Lower leg skin (tissue), 4 donors: ENCODE data around the gene CCDC149. TPM values are rescaled to one million over a fixed set of nuclear protein-coding genes. Genes with fewer than 3 reads are reported as not detected.

ENCODE experiments used
- DNase-seq, 2 donors: peaks; one replicate each; pipeline ENCODE4 v3.0.0-alpha.2; 2019; ENCODE audit warnings: low spot score in 2 of 2
- H3K4me3 ChIP-seq: fragments of 200-600 bp; sonication (generic); 2 replicates; pipeline ENCODE4 v1.5.1; 2017; ENCODE audit warnings: mild to moderate bottlenecking, low read depth; ENCODE audit not compliant: poor library complexity, severe bottlenecking
- POLR2A ChIP-seq, 2 donors: fragments of 450-650 bp; IDR thresholded peaks; one replicate each; pipeline ENCODE4 v1.6.1; 2016 to 2017; ENCODE audit warnings: antibody characterized with exemption in 2 of 2, mild to moderate bottlenecking in 1 of 2, moderate library complexity in 1 of 2
- WGBS, 2 donors: methylation state at CpG; one replicate each; pipeline ENCODE4 v1.1.5; 2018; 5-methylcytosine and 5-hydroxymethylcytosine counted together
- intact Hi-C: fragments of 100-400 bp; cut with DNase I; formaldehyde crosslinking; loops from one replicate; pipeline ENCODE4 v1.15.0; 2023; ENCODE audit warnings: low total_unique reads
- total RNA-seq, 4 donors: library from RNA; depleted of rRNA; stranded (reverse); fragments of >200 nt; gene quantifications; one replicate each; pipeline ENCODE4 v1.1.0, GENCODE V29; 2016
- TF ChIP-seq, protein P1 (sequence below), 3 donors: fragments of 450-650 bp; IDR thresholded peaks; one replicate each; pipeline ENCODE4 v1.5.1; 2016; ENCODE audit warnings: antibody characterized with exemption in 3 of 3, mild to moderate bottlenecking in 3 of 3, moderate library complexity in 2 of 3

Gene CCDC149
- total RNA-seq, 4 donors from 2014 or later, result 6.2 to 12.5 (median 11.2) TPM

DNA sequence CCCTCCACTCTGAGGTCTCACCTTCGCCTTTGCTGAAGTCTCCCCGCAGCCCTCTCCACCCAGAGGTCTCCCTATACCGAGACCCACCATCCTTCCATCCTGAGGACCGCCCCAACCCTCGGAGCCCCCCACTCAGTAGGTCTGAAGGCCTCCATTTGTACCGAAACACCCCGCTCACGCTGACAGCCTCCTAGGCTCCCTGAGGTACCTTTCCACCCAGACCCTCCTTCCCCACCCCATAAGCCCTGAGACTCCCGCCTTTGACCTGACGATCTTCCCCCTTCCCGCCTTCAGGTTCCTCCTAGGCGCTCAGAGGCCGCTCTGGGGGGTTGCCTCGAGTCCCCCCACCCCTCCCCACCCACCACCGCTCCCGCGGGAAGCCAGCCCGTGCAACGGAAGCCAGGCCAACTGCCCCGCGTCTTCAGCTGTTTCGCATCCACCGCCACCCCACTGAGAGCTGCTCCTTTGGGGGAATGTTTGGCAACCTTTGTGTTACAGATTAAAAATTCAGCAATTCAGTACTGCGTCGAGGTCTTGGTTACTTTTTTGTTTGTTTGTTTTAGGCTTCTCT, 112.4 kb downstream of the CCDC149 start:
- 47 to 58% methylated on average over 25 of the region's 25 CpGs for WGBS, 2 donors
- intact Hi-C loops, result no loop called here
- no peak for DNase-seq
- TF ChIP-seq, protein P1, sequence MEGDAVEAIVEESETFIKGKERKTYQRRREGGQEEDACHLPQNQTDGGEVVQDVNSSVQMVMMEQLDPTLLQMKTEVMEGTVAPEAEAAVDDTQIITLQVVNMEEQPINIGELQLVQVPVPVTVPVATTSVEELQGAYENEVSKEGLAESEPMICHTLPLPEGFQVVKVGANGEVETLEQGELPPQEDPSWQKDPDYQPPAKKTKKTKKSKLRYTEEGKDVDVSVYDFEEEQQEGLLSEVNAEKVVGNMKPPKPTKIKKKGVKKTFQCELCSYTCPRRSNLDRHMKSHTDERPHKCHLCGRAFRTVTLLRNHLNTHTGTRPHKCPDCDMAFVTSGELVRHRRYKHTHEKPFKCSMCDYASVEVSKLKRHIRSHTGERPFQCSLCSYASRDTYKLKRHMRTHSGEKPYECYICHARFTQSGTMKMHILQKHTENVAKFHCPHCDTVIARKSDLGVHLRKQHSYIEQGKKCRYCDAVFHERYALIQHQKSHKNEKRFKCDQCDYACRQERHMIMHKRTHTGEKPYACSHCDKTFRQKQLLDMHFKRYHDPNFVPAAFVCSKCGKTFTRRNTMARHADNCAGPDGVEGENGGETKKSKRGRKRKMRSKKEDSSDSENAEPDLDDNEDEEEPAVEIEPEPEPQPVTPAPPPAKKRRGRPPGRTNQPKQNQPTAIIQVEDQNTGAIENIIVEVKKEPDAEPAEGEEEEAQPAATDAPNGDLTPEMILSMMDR (IDR thresholded peaks at IDR 0.05), result no peak
- no peak for TF ChIP-seq POLR2A (IDR thresholded peaks at IDR 0.05)
- no peak overlapping the region for H3K4me3 ChIP-seq

DNA sequence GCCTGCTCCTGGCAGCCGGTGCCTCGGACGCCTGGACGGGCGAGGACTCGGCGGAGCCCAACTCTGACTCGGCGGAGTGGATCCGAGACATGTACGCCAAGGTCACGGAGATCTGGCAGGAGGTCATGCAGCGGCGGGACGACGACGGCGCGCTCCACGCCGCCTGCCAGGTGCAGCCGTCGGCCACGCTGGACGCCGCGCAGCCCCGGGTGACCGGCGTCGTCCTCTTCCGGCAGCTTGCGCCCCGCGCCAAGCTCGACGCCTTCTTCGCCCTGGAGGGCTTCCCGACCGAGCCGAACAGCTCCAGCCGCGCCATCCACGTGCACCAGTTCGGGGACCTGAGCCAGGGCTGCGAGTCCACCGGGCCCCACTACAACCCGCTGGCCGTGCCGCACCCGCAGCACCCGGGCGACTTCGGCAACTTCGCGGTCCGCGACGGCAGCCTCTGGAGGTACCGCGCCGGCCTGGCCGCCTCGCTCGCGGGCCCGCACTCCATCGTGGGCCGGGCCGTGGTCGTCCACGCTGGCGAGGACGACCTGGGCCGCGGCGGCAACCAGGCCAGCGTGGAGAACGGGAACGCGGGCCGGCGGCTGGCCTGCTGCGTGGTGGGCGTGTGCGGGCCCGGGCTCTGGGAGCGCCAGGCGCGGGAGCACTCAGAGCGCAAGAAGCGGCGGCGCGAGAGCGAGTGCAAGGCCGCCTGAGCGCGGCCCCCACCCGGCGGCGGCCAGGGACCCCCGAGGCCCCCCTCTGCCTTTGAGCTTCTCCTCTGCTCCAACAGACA, 113.1 kb downstream of the CCDC149 start:
- no peak overlapping the region for H3K4me3 ChIP-seq
- DNase-seq, result no peak
- intact Hi-C loops, result no loop called here
- TF ChIP-seq, protein P1 (IDR thresholded peaks at IDR 0.05), result no peak
- TF ChIP-seq POLR2A (IDR thresholded peaks at IDR 0.05), result no peak
- whole genome bisulfite sequencing, 2 donors, result 32 to 44% methylated on average over 8 to 92 of the region's 103 CpGs

DNA sequence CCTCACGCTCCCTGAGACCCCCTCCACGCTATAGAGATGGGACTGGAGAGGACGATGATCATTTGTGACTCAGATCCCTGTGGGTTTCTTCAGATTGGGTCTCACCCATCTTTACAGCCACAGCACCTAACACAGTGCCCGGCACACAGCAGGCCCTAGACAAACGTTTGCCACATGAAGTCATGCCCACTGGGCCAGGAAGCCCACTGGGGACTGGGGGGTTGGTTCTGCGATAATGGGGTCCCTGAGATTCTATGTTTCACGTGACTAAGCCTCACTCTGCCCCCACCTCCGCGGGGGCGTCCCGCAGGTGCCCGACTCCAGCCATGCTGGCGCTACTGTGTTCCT, 113.7 kb downstream of the CCDC149 start:
- intact Hi-C loops, result no loop called here
- TF ChIP-seq, protein P1 (IDR thresholded peaks at IDR 0.05), result no peak
- TF ChIP-seq POLR2A (IDR thresholded peaks at IDR 0.05), result no peak
- 87 to 88% methylated on average over 5 to 13 of the region's 13 CpGs for WGBS, 2 donors
- no peak for DNase-seq
- no peak overlapping the region for H3K4me3 ChIP-seq

DNA sequence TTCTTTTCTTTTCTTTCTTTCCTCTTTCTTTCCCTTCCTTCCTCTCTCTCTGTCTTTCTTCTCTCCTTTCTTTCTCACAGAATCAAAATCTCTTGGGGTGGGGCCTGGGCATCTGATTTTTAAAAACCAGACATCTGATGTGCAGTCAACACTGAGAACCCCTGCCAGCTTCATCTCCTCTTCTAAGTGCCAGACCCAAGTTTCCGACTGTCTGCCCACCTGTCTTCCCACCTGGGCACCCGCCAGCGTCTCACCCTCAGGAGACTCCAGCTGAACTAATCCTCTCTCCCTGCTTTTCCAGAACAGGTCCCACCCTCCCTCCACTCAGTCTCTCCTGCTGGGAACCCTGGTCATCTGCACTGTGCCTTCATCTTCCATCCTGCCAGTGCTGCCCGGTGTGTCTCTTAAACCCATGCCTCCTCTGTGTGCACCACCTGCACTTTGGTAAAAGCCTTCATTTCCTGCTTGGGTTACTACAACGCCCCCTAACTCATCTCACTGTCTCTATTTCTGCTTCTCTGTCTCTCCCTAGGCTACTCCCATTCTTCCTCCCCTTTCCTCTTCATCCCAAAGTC, 114.7 kb downstream of the CCDC149 start:
- no peak for DNase-seq
- no peak overlapping the region for H3K4me3 ChIP-seq
- intact Hi-C loops, result no loop called here
- TF ChIP-seq, protein P1 (IDR thresholded peaks at IDR 0.05), result no peak
- no peak for TF ChIP-seq POLR2A (IDR thresholded peaks at IDR 0.05)
- WGBS, 2 donors, result 69 to 74% methylated on average over 5 of the region's 5 CpGs

DNA sequence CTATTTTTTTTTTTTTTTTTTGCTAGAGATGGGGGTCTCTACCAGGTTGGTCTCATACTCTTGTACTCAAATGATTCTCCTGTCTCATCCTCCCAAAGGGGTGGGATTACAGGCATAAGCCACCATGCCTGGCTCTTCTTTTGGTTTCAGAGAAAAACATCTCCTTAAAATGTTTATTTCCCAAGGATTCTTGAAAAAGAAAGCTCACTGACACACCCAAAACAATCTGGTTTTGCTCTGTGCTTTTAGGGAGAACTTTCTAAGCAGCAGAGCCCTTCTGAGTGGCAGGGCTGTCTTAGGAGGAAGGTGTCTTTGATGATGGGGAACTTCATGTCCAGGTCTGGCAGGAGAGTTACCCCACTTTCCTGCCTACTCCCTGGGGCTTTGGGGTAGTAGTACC, 116.2 kb downstream of the CCDC149 start:
- TF ChIP-seq, protein P1 (IDR thresholded peaks at IDR 0.05), result no peak
- intact Hi-C loops, result no loop called here
- no peak overlapping the region for H3K4me3 ChIP-seq
- DNase-seq, result no peak
